GM21786 (cell line): ENCODE data around the gene TOX4.

ENCODE experiments used
- ATAC-seq: cut with Tn5 transposase; IDR thresholded peaks from one replicate; pipeline ENCODE4 v1.9.1; 2021; ENCODE audit not compliant: unreplicated experiment

TOX4 gene

GRCh38 chr14:21501568-21501967 lies 24.6 kb downstream of the TOX4 start:
- ATAC-seq, result no peak

DNA sequence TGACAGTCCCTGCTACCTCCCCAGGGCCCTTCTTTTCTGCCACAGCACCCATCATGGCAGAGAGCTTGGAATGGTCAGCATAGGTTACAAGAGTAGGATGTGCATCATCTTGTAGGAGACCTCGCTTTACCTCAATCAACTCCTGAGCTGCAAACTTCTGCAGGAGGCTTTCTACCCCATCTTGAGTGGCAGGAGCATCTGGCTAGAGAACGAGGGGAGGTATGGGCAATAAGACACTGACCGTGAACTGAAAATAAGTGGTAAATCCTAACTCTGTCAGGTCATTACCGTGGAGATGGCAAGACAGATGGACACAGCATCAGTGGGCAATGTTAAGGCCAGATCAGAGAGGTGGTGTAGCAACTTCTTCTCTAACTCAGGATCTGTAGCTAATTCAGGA lies 26.4 kb downstream of the TOX4 start:
- no peak for ATAC-seq

- peak; percentile 88 for ATAC-seq
Measured at GRCh38 chr14:21505012-21505553, 28.1 kb downstream of the TOX4 start.

GRCh38 chr14:21506557-21506956 lies 29.6 kb downstream of the TOX4 start:
- no peak for ATAC-seq

GRCh38 chr14:21509432-21510143 lies 32.6 kb downstream of the TOX4 start:
- no peak for ATAC-seq

DNA sequence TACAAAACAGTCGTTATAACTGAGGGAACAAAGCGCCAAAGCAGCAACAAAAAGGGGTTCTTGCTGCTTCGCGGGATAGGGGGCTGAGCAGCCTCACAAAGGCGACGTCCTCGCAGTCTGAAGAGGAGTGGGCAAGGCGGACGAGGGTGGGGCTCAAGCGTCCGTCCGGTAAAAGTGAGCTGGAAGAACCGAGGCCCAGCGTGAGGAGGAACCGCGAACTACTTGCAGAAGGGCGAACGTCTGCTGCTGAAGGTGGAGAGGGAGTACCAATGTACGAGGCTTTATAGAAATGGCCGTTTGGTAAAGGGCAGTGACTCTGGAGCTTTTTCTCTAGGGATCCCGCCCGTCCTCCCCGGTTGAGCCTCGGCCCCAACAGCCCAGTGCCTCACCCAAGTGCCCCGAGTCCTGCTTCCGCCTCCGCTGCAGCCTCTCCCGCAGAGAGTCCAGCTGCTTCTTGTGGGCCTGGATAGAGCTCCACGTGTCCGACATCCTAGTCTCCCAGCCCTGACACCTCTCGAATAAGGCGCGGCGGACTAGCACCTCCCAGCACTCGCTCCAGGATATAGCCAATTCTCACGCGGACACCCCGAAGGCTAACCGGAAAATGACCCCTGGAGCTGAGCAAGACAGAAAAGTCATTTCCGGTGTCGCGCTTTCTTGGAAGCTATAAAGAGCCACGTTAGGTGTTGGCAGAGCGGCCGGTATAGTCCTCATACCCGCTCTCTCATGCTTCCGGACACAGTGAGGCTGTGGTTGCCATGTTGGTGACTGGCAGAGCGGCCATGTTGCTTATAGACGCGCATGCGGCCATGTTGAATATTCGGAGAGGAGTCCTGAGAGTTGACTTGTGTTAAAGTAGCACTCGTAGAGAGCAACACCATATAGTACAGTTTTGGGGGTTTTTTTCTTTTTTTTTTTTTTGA lies 34.0 kb downstream of the TOX4 start, which contains the start of gene METTL3:
Gene METTL3, minus strand, starts transcription at position 606 of the 923 bp plus-strand sequence. Its CDS starts 117 bp downstream, at position 489.
- ATAC-seq, result peak; percentile 98

- no peak for ATAC-seq
Measured at GRCh38 chr14:21514341-21514740, 37.3 kb downstream of the TOX4 start.

DNA sequence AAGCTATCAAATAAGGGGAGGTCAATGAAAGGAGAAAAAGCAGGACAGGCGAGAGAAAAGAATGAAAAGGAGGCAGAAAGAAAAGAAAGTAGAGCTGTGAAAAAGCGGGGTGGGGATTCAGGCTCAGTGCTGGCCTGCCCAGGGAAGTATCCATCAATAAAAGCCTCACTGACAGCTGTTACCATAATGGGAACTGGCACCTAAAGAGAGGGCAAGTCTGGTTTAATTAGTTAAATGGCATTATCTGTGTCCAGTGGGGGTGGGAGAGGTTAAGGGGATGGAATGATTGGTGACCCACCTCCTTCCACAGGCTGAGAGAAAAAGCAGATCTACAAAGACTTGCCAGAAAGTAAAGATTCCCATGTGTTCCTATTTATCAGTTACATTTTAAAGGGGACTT lies 41.7 kb downstream of the TOX4 start:
- no peak for ATAC-seq

DNA sequence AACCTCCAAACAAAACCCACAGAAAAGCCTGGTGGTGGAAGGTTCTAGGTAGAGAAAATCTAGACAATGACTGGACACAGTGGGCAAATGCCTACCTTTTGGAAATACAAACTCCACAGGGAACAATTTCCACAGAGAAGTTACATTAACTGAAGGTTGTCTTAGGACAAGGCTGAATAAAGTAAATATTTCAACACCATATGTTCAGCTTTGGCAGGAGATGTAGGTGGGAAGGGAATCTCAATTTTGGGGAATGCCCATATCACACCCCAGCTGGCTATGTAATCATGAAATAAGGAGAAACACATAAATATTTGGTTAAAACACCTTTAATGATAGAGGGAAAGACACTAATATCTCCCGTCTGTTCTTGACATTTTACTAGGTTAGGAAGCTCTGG lies 43.8 kb downstream of the TOX4 start:
- no peak for ATAC-seq

DNA sequence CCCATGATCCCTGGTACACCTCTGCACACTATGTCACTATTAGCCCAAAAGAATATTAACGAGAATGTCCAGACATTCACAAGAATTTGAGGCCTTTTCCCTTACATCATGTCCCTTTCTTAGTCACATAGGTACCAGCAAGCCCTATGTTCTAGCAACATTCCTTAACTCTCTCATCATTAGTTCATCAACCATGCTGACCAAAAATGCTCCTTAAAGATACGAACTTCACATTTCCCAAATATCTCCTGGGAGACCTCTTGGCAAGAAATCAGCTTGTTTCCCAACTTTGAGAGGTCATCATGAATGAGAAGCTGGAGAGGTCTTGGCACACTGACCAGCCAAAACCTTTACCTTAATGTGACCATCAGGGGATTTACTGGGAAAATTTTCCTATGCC lies 44.5 kb downstream of the TOX4 start:
- no peak for ATAC-seq

- ATAC-seq, result no peak
Measured at GRCh38 chr14:21523203-21523602, 46.2 kb downstream of the TOX4 start.

DNA sequence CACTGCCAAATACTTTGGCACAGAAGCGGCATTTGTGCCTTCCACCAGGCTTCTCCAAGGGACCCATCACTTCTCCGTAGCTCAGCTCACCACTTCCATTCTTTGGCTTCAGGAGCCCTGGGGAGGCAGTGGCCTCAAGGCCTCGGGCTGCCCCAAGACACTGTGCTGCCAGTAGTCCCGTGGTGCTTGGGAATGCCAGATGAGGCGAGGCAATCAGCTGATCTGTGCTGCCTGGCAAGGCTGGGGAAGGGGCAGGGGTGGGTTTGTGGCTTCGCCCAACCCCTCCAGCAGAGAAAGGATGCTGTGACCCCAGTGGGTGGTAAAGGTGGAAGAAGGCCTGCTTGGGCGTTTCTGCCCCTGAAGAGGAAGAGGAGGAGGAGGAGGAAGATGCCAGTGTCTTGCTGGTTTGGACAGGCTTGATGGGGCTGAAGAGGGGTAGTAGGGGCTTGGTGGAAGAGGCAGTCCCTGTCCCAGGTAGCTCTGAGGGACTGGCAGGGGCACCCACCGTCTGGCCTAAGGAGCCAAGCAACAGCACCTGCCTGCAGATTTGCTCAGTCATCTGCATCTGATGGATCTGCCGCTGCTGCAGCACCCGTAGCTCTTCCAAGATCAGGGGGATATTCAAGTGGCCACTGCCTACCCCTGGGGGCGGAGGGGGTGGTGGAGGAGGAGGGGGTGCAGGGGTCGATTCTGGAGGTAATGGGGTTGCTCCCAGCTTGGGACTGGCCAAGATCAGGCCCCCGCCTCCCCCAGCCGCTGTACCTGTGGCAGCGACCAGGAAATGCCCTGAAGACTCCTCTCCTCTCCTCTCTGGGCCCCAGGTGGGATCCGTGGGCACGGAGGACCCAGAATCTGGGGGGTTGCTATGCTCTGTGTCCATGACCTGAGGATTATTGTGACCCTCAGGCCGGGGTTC lies 47.8 kb downstream of the TOX4 start:
- ATAC-seq, result no peak

- ATAC-seq, result no peak
Measured at GRCh38 chr14:21525571-21525961, 48.6 kb downstream of the TOX4 start.

- ATAC-seq, result peak; percentile 61
Measured at GRCh38 chr14:21525962-21526671, 49.1 kb downstream of the TOX4 start, which contains the start of gene SALL2. TSS of gene SALL2 (minus strand) at chr14:21526346. CDS start at chr14:21526127, 219 bp downstream.

DNA sequence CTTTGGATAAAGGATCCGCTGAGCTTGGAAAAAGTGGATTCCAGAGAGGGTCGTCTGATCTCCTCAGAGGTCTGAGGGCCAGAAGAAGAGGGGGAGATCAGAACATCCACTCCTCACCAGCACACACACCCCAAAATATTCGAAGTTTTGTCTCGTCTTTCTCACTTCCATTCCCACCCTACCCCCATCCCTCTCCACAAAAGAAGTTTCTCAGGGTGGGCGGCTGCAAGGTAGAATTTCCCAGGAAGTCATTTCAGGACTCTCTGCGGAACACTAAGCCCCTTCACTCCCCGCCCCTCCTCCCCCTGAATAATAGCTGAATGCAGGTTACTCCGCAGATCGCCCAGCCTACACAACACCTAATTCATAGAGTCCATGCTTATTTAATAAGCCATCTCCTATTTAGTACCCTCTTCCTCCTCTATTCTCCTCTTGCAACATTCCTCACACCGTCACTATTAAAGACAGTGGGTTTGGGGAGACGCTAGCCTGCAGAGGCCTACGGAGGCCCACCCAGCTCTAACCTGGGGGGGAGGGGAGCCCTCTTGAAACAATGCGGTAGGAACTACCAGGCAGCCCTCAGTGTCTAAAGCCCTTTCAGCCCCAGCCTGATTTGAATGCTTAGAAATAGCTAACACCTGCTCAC lies 49.8 kb downstream of the TOX4 start:
- no peak for ATAC-seq

DNA sequence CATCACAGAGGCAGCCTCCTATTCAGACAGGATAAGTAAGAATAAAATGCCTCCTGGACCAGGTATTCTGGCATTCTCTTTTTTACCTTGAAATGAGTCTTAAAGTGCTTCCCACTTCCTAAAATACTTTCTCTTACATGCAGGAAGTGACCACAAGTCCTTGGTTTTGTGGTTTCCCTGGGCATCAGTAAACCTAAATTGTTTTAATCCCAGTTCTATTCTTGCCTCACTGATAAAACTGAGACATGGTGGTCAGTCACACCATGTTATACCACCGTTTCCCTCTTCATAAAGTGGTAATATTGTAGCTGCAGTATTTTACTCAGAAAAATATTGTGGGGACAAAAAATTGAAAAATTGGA lies 50.3 kb downstream of the TOX4 start:
- ATAC-seq, result no peak

DNA sequence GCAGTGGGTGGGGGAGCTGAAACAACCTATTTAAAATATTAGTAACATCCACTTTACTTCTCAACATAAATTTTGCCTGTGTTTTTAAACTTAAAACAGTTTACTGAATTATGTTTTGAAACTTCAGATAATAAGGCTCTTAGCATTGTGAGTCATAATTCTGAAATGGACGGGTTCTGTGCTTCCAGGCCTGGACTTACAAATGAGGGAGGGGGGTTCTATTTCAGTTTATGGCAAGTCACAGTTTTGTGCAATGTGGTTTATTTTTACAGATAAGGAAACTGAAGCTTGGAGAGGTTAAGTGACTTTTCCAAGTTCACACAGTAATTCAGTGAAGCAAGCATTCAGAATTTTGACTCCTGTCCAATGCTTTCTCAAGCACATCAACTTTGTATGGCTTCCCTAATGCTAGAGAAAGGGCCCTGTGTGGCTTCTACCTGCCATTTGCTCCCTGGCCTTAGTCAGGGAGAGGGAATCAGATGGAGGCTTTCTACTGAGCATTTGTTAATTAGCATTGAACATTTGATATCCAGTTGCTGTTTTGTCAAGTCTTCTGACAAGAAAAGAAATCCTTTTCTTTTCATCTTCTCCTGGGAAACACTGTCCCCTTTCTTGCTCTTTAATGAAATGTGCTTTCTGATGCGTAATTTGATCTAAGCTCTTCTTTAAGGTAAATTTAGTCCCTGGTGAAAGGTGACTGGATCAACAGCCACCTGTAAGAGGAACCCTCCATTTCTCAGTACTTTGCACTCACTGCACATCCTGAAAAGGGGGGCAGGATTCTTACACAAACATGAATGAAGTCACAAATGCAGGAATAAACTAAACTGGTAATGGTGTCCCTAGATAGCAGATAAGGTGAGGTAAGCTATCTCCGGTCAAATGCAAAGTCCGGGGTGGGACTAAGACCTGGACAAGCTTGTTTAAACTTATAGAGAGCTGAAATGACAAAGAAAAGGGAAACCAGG lies 51.7 kb downstream of the TOX4 start:
- ATAC-seq, result no peak

DNA sequence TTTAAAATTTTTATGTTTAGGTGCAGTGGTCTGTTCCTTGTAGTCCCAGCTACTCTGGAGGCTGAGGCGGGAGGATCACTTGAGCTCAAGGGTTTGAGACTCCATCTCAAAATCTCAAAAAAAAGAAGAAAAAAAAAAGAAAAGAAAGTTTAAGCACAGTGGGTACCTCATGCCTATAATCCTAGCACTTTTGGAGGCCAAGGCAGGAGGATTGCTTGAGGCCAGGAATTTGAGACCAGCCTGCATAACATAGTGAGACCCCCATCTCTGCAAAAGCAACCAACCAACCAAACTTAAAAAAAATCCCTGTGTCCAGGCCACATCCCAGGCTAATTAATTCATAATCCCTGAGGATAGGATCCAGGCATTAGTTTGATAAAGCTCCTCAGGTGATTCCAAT lies 52.5 kb downstream of the TOX4 start:
- no peak for ATAC-seq
